Spleen (tissue), 7 donors: Measurements from ENCODE around the gene TSHZ2.

Experiments
- POLR2A ChIP-seq, 3 donors: fragments of 450-650 bp; IDR thresholded peaks; one replicate each; pipeline ENCODE4 v1.5.1; 2017; ENCODE audit warnings: antibody characterized with exemption in 3 of 3, mild to moderate bottlenecking in 1 of 3
- TF ChIP-seq, protein P1 (sequence below), 11 experiments: fragments of 200-600 bp in 7 of 11; fragments of 450-650 bp in 4 of 11; sonication (generic) in 4 of 11; IDR thresholded peaks in 8 of 11; conservative IDR thresholded peaks in 3 of 11; 1 replicate in 7 of 11; 2 replicates in 4 of 11; pipeline versions ENCODE4 v1.4.0 to v1.8.0; 2016 to 2021; ENCODE audit warnings: antibody characterized with exemption in 11 of 11, inconsistent platforms in 4 of 11, mild to moderate bottlenecking in 1 of 11
- donor health status: DM: no; HTN: no; CAD: no; lungs with moderate emphysema.
- donor health status: DM: no; HTN: no; CAD: no.
- donor health status: DM: no; HTN: no; CAD: no.

DNA sequence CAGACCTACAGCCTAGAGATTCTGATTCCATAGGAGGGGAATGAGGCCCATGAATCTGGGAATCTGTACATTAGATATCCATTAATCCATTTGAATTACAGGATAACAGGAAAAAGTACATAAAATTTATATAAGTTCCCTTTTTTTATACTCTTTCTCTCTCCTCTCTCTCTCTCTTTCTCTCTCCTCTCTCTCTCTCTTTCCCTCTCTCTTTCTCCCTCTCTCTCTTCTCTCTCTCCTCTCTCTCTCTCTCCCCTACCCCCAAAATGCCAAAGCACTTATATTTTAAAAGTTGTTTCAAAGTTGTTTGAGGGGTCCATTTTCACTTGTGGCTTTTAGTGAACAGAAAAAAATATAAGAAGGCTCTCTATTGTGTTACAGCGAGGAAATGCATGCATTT lies 15.1 kb downstream of the TSHZ2 start:
- TF ChIP-seq, protein P1, sequence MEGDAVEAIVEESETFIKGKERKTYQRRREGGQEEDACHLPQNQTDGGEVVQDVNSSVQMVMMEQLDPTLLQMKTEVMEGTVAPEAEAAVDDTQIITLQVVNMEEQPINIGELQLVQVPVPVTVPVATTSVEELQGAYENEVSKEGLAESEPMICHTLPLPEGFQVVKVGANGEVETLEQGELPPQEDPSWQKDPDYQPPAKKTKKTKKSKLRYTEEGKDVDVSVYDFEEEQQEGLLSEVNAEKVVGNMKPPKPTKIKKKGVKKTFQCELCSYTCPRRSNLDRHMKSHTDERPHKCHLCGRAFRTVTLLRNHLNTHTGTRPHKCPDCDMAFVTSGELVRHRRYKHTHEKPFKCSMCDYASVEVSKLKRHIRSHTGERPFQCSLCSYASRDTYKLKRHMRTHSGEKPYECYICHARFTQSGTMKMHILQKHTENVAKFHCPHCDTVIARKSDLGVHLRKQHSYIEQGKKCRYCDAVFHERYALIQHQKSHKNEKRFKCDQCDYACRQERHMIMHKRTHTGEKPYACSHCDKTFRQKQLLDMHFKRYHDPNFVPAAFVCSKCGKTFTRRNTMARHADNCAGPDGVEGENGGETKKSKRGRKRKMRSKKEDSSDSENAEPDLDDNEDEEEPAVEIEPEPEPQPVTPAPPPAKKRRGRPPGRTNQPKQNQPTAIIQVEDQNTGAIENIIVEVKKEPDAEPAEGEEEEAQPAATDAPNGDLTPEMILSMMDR (IDR thresholded peaks at IDR 0.05 in 8 of 11, conservative IDR thresholded peaks at IDR 0.05 in 3 of 11): no peak
- TF ChIP-seq POLR2A (IDR thresholded peaks at IDR 0.05): no peak
